ENCODE data around the gene KATNAL2. TPM values are rescaled to one million over a fixed set of nuclear protein-coding genes. Genes with fewer than 3 reads are reported as not detected.

The KATNAL2 gene
- polyA plus RNA-seq, 3 donors: 0.35 to 0.36 TPM; not detected in 1

DNA sequence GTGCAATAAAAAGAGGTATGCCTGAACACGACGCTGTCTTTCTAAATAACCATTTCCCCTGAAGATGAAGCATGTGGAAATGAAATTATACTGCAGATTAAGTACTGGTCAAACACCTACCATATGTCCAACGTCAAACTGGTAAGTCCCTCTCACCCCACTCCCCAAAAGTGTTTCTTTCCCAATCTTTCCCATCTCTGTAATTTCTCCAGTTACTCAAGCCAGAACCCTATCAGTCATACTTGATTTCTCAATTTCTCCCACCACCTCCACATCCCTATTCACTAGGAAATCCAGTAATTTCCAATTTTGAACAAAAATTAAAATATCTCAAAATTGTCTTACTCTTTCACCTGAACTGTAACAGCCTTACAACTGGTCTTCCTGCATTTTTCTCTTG, 203.7 kb downstream of the KATNAL2 start:
- Mint-ChIP-seq H3K27ac (no peak overlapping the region), H3K9me3 (no peaks in the 10 kb centered on the region), H3K36me3 (peaks cover 53 to 70% of the 10 kb centered on the region in 2 donors), H3K27me3 (ENCODE audit: low read depth in 3 of 3) (no peaks in the 10 kb centered on the region), H3K4me3 (no peak overlapping the region), H3K4me1 (no peaks in the 10 kb centered on the region)
- Histone ChIP-seq H3K4me1 (ENCODE audit: control insufficient read depth in 1 of 2, insufficient read depth in 2 of 2, low read length in 2 of 2) (no peaks in the 10 kb centered on the region), H3K9me3 (replicated peaks in 1 of 2; ENCODE audit: control insufficient read depth in 1 of 2, insufficient read depth in 1 of 2, low read length in 2 of 2) (no peaks in the 10 kb centered on the region), H3K27ac (ENCODE audit: low read depth in 1 of 2, low read length in 2 of 2) (no peak overlapping the region), H3K79me2 (ENCODE audit: insufficient read depth, low read length) (no peaks in the 10 kb centered on the region), H3K36me3 (replicated peaks in 1 of 2; ENCODE audit: control insufficient read depth in 1 of 2, insufficient read depth in 2 of 2, low read length in 2 of 2) (peaks cover 9 to 86% of the 10 kb centered on the region in 2 donors), H3K4me2 (replicated peaks; ENCODE audit: extremely low read depth, low read length, poor library complexity, severe bottlenecking) (no peak overlapping the region), H3K27me3 (ENCODE audit: control insufficient read depth in 2 of 2, insufficient read depth in 2 of 2, low read length in 2 of 2) (no peaks in the 10 kb centered on the region), H3K9ac (ENCODE audit: insufficient read depth, low read length, poor library complexity, severe bottlenecking) (no peak overlapping the region), H3K4me3 (replicated peaks in 1 of 3; ENCODE audit: low read depth in 2 of 3, low read length in 3 of 3) (no peak overlapping the region), H2AFZ (ENCODE audit: insufficient read depth, low read depth, low read length, poor library complexity, severe bottlenecking) (no peak overlapping the region), H4K20me1 (ENCODE audit: insufficient read depth, low read length) (no peaks in the 10 kb centered on the region)
- DNase-seq: no peak
- 100% methylated on average over 1 of the region's 3 CpGs for WGBS (ENCODE audit: insufficient coverage)
- intact Hi-C loops (cut with micrococcal nuclease): no loop called here
- no peak for TF ChIP-seq CTCF (IDR thresholded peaks at IDR 0.05)

GRCh38 chr18:47141289-47141688, 223.9 kb downstream of the KATNAL2 start:
- Mint-ChIP-seq H3K27me3 (ENCODE audit: low read depth in 3 of 3) (no peaks in the 10 kb centered on the region), H3K4me3 (no peak overlapping the region), H3K36me3 (peaks cover 11 to 26% of the 10 kb centered on the region in 2 donors), H3K27ac (no peak overlapping the region), H3K9me3 (peaks cover 0 to 2% (median 0%) of the 10 kb centered on the region in 7 donors), H3K4me1 (peaks cover 6% of the 10 kb centered on the region)
- no peak overlapping the region for H3K27ac ChIP-seq (ENCODE audit: low read depth in 1 of 2, low read length in 2 of 2)
- peaks cover 51% of the 10 kb centered on the region for H4K20me1 ChIP-seq (ENCODE audit: insufficient read depth, low read length)
- no peaks in the 10 kb centered on the region for H3K27me3 ChIP-seq (ENCODE audit: control insufficient read depth in 2 of 2, insufficient read depth in 2 of 2, low read length in 2 of 2)
- no peak overlapping the region for H3K4me3 ChIP-seq (replicated peaks in 1 of 3; ENCODE audit: low read depth in 2 of 3, low read length in 3 of 3)
- no peak overlapping the region for H3K9ac ChIP-seq (ENCODE audit: insufficient read depth, low read length, poor library complexity, severe bottlenecking)
- intact Hi-C loops (cut with micrococcal nuclease): no loop called here
- H3K4me2 ChIP-seq (replicated peaks; ENCODE audit: extremely low read depth, low read length, poor library complexity, severe bottlenecking): no peak overlapping the region
- no peak for DNase-seq
- no peaks in the 10 kb centered on the region for H3K9me3 ChIP-seq (replicated peaks in 1 of 2; ENCODE audit: control insufficient read depth in 1 of 2, insufficient read depth in 1 of 2, low read length in 2 of 2)
- no peak for TF ChIP-seq CTCF (IDR thresholded peaks at IDR 0.05)
- peaks cover 36% of the 10 kb centered on the region for H3K79me2 ChIP-seq (ENCODE audit: insufficient read depth, low read length)
- no peaks in the 10 kb centered on the region for H3K4me1 ChIP-seq (ENCODE audit: control insufficient read depth in 1 of 2, insufficient read depth in 2 of 2, low read length in 2 of 2)
- H2AFZ ChIP-seq (ENCODE audit: insufficient read depth, low read depth, low read length, poor library complexity, severe bottlenecking): no peak overlapping the region
- H3K36me3 ChIP-seq (replicated peaks in 1 of 2; ENCODE audit: control insufficient read depth in 1 of 2, insufficient read depth in 2 of 2, low read length in 2 of 2): peaks cover under 1 to 11% of the 10 kb centered on the region in 2 donors
